GM18907 (cell line): ENCODE measurements around the gene CHFR.
A peak's percentile ranks its signal among the peaks of the same experiment; 100 is the strongest.
"Not testable (repeated sequence)": the region's sequence is repeated elsewhere in the genome, so short reads cannot be mapped to it uniquely, and the experiment has no call there.

Experiments
- ATAC-seq: cut with Tn5 transposase; IDR thresholded peaks from one replicate; pipeline ENCODE4 v1.9.1; 2021; ENCODE audit warnings: mild to moderate bottlenecking, moderate library complexity; ENCODE audit not compliant: unreplicated experiment

Gene CHFR

GRCh38 chr12:132887513-132888351 is at the start of gene CHFR:
Gene CHFR, minus strand, starts transcription at chr12:132887605. Its CDS starts 277 bp downstream, at chr12:132887328.
- peak; percentile 98 for ATAC-seq

- ATAC-seq, result not testable (repeated sequence)
These were observed 49.5 kb upstream of the CHFR start for GRCh38 chr12:132936921-132937320.

GRCh38 chr12:132936163-132936562 is 48.8 kb upstream of the CHFR start:
- ATAC-seq, result no peak

GRCh38 chr12:132926415-132926833 is 39.0 kb upstream of the CHFR start:
- no peak for ATAC-seq

- no peak for ATAC-seq
These were observed 38.4 kb upstream of the CHFR start for GRCh38 chr12:132925597-132926414.

- no peak for ATAC-seq
These were observed 37.0 kb upstream of the CHFR start for GRCh38 chr12:132924356-132924755.

- no peak for ATAC-seq
These were observed 36.0 kb upstream of the CHFR start for GRCh38 chr12:132923356-132923909.

- no peak for ATAC-seq
These were observed 35.3 kb upstream of the CHFR start for GRCh38 chr12:132922676-132923075.

- no peak for ATAC-seq
These were observed 34.3 kb upstream of the CHFR start for GRCh38 chr12:132921685-132922084.

- no peak for ATAC-seq
These were observed 31.3 kb upstream of the CHFR start for GRCh38 chr12:132918680-132919079.

- no peak for ATAC-seq
These were observed 21.6 kb upstream of the CHFR start for GRCh38 chr12:132909030-132909368.

GRCh38 chr12:132908145-132909029 is 21.0 kb upstream of the CHFR start:
- ATAC-seq, result peak; percentile 96

GRCh38 chr12:132907789-132908144 is 20.4 kb upstream of the CHFR start:
- ATAC-seq, result not testable (repeated sequence)

GRCh38 chr12:132907216-132907615 is 19.8 kb upstream of the CHFR start:
- ATAC-seq, result no peak

- ATAC-seq, result no peak
These were observed 17.4 kb upstream of the CHFR start for GRCh38 chr12:132904718-132905328.

GRCh38 chr12:132899033-132899432 is 11.6 kb upstream of the CHFR start:
- ATAC-seq, result no peak

GRCh38 chr12:132888852-132889251 is 1.4 kb upstream of the CHFR start:
- ATAC-seq, result no peak

GRCh38 chr12:132886529-132887477 is 602 bp downstream of the CHFR start:
- peak; percentile 36 for ATAC-seq

- ATAC-seq, result no peak
These were observed 5.6 kb downstream of the CHFR start for GRCh38 chr12:132881818-132882217.
